Endothelial cell of coronary artery (primary cell): Measurements from ENCODE around the gene TNN. TPM values are rescaled to one million over a fixed set of nuclear protein-coding genes. Genes with fewer than 3 reads are reported as not detected.

Experiments
- total RNA-seq: library from RNA; depleted of rRNA; stranded (reverse); fragments of >200 nt; gene quantifications from 2 replicates; pipeline ENCODE4 v1.2.3, GENCODE V29; 2014

TNN gene, protein sequence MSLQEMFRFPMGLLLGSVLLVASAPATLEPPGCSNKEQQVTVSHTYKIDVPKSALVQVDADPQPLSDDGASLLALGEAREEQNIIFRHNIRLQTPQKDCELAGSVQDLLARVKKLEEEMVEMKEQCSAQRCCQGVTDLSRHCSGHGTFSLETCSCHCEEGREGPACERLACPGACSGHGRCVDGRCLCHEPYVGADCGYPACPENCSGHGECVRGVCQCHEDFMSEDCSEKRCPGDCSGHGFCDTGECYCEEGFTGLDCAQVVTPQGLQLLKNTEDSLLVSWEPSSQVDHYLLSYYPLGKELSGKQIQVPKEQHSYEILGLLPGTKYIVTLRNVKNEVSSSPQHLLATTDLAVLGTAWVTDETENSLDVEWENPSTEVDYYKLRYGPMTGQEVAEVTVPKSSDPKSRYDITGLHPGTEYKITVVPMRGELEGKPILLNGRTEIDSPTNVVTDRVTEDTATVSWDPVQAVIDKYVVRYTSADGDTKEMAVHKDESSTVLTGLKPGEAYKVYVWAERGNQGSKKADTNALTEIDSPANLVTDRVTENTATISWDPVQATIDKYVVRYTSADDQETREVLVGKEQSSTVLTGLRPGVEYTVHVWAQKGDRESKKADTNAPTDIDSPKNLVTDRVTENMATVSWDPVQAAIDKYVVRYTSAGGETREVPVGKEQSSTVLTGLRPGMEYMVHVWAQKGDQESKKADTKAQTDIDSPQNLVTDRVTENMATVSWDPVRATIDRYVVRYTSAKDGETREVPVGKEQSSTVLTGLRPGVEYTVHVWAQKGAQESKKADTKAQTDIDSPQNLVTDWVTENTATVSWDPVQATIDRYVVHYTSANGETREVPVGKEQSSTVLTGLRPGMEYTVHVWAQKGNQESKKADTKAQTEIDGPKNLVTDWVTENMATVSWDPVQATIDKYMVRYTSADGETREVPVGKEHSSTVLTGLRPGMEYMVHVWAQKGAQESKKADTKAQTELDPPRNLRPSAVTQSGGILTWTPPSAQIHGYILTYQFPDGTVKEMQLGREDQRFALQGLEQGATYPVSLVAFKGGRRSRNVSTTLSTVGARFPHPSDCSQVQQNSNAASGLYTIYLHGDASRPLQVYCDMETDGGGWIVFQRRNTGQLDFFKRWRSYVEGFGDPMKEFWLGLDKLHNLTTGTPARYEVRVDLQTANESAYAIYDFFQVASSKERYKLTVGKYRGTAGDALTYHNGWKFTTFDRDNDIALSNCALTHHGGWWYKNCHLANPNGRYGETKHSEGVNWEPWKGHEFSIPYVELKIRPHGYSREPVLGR (N-terminal part only)
- total RNA-seq: under 0.01 TPM in 1 of 2 replicates, not detected in the other

DNA sequence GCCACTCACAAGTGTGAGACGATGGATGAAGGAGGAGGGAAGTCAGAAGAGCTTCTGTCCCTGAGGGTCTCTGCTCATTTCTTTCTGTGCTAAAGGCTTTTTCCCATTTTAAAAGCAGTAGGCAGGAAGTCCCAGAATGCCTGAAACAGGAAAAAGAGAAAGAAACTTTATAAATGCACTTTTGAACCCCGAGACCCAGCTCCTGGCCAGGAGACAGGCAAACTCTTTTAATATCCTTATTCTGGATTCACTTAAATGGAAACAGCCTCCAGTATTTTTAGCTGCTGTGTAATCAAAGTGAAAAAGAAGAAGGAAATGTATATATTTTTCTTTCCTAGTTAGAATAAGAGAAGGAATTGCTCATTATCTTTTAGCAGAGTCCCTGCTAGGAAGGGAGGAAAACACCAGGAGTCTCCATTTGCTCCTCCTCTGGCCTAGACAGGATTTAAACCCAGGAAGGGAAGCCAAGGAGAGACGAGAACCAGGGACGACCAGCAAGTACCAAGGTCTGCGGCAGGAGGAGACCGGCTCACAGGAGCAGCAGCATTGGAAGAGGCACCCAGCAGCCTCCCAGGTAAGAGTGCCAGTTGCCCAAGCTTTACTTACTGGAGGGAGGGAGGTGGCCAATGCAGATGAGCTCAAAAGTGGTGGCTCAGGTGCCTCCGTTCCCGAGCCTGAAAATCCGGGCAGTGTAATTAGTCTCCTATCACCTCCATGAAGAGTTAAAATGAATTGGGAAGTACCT, at the start of gene TNN:
TNN (plus strand) TSS at position 472 of the 745 bp plus-strand sequence. CDS start 9,586 bp downstream, outside the sequence.

DNA sequence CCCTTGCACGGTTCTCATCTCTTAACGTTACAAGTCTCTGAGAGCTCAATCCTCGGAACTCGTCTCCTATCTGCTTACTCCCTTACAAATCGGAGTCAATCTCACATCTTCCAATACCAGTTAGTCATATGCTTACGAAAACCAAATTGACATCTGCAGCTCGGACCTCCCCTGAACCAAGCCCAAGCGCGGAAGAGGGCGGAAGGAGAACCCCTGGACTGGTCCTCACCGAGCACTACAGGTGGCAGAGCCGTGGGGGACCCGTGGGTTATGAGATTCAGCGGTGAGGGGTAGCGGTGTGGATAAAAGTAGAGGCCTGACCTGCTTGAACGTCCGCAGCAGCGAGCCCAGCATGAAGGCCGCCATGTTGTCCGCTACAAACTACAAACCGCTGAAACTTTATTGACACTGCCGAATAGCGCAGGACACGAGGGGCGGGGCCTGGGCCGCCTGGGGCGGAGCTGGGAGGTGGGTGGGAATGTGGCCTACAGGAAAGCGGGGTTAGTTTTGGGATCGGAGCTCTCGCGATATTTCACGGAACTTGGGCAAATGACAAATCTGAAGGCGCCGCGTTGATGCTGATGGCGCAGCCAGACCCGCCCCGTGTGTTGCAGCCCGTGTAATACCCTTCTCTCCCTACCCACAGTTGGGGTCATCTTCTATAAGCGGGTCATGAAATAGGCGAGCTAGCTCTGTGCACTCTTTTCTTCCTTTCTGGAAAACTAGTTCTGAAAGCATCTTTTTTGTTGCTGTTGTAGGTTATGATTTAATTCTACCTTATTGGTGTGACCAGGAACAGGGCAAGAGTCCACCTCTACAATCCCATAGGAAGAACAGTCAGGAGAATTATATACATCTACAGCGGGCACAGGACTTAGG, 44.4 kb upstream of the TNN start, which contains the start of gene MRPS14:
MRPS14 (minus strand) TSS at position 383 of the 879 bp plus-strand sequence; CDS start at position 366, 17 bp downstream.

DNA sequence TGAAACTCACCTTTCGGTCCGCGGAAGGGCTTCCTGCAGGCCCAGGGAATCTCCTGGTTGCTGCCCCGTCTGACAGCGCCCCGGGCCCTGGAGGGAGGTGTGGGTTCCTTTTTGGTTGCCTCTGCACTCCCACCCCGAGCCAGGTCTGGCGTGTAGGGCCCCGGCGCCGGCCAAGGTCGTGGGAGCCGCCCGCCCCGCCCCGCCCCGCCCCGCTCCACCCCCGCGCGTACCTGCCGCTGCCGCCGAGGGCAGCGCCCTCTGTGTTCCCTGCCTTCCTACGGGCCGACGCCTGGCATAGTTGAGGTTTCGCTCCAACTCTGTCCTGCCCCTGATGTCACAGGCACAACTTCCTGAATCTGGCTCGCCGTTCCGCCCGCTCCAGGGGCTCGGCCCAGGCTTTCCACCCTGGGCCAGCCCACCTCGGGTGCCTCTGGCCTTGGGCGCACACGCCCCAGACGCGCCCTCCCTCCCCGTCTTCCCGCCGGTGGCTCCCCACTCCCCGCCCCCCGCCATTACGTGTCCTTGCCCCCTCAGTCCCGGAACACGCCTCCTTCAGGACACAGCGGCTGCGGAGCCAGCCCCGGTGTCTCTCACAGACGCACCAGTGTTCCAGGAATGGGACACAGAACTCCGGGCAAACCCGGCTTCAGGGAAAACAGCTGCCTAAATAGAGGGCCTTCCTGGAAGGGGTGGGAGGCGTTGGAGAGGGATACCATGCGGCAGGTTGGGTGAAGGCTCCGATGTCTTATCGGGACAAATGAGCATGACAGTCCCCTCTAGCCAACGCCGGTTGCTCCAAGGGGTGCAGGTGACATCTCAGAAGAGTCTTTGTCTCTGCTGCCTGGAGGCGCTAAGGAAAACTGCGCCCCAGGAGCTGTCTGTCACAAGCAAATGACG, 125.2 kb downstream of the TNN start, which contains the start of gene KIAA0040:
KIAA0040 (minus strand) TSS at position 147 of the 897 bp plus-strand sequence. CDS start 31,763 bp downstream, outside the sequence.

Other genes starting within 250 kb of the TNN start
- gene CACYBP, start 67.9 kb upstream of the TNN start, total RNA-seq: 313 and 323 TPM in 2 replicates
- 26.3 and 29.5 TPM in 2 replicates for gene MRPS14, start 44.4 kb upstream of the TNN start, total RNA-seq
- gene KIAA0040, start 124.9 kb downstream of the TNN start, total RNA-seq: 5.2 and 17.3 TPM in 2 replicates